NOMO-1 (cell line): ENCODE measurements around the gene OVOL3.
"Not testable (repeated sequence)": the region's sequence is repeated elsewhere in the genome, so short reads cannot be mapped to it uniquely, and the experiment has no call there.

Experiments
- DNase-seq, 2 experiments: peaks; one replicate each; lab custom pipeline; 2025; ENCODE audit not compliant: unreplicated experiment in 2 of 2; lab: John Stamatoyannopoulos, UW

The OVOL3 gene

DNA sequence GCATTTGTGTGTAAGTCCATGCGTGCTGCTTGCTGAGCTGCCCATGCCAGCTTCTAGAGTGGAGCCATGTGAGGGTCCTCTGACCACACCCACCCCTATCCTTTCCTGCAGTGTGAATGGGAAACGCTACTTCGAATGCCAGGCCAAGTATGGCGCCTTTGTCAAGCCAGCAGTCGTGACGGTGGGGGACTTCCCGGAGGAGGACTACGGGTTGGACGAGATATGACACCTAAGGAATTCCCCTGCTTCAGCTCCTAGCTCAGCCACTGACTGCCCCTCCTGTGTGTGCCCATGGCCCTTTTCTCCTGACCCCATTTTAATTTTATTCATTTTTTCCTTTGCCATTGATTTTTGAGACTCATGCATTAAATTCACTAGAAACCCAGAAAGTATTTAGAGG, 14.6 kb downstream of the OVOL3 start:
- DNase-seq: no peak

DNA sequence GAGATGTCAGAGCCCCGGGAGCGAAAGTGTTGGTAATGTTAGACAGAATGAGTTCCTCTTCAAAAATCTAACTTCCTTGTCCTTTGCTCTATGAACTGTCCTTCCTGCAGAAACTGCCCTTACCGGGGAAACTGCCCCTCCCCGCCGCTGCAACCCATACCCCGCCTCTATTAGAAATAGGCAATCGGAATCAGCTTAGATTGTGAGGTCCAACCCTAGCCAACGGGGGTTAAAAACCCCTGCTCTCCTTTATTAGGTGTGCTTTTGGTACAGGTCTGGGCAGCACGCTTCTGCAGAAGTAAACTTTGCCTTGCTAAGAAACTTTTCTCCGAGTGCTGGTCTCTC, 17.4 kb downstream of the OVOL3 start:
- peak; percentile 59 to 72 for DNase-seq

DNA sequence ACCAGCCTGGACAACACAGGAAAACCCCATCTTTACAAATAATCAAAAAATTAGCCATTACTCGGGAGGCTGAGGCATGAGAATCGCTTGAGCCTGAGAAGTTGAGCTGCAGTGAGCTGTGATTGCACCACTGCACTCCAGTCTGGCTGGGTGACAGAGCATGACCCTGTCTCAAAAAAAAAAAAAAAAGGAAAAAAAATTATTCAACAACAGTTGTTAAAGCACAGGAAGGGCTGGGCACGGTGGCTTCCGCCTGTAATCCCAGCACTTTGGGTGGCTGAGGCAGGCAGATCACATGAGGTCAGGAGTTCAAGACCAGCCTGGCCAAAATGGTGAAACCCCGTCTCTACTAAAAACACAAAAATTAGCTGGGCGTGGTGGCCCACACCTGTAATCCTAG, 20.3 kb downstream of the OVOL3 start:
- DNase-seq: not testable (repeated sequence)

DNA sequence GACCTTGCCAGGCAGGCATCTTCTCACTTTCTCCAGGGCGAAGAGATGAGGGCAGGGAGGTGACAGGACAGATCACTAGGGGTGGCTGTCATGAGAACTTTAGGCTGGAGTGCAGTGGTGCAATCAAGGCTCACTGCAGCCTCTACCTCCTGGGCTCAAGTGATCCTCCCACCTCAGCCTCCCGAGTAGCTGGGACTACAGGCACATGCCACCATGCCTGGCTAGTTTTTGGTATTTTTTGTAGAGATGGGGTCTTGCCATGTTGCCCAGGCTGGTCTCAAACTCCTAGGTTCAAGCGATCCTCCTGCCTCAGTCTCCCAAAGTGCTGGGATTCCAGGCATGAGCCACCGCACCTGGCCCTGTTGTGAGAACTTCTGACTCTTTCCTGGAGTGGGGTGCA, 23.9 kb downstream of the OVOL3 start:
- not testable (repeated sequence) for DNase-seq

DNA sequence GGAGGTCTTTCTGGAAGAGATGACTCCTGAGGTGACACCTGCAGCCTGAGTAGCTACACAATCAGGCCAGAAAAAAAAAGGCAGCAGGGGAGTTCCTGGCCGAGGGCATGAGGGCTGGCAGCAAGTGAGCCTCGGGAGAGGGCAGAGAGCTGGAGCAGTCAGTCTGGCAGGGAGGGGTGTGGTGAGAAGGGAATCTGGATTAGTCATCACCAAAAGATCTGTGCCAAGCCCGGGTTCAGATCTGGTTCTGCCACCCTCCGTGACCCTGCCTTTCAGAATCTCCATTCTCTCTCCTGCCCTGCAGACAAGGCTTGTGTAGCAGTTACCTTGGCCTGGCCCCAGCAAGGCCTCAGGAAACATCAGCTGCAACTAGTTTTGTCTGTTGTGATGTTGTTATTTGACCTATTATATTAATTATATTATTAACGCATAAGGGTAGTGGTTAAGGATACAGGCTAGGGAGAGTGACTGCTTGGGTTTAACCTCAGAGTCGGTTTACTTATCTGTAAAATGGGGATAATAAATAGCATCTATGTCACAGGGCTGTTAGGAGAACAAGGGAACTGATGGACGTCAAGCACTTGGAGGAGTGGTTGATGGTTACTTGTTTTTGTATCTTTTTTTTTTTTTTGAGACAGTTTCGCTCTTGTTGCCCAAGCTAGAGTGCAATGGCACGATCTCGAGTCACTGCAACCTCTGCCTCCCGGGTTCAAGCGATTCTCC, 26.2 kb downstream of the OVOL3 start:
- DNase-seq: no peak

DNA sequence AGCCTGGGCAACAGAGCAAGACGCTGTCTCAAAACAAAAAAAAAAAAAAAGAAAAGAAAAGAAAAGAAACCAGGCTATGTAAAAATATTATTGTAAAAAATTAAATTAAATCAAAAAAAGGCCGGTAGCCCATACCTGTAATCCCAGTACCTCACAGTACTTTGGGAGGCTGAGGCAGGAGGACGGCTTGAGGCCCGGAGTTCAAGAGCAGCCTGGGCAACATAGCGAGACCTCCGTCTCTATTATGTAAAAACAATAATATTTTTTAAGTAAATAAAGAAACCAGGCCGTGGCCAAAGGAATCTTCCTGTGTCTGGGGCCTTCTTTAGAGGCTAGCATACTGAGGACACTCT, 28.2 kb downstream of the OVOL3 start:
- DNase-seq: no peak

DNA sequence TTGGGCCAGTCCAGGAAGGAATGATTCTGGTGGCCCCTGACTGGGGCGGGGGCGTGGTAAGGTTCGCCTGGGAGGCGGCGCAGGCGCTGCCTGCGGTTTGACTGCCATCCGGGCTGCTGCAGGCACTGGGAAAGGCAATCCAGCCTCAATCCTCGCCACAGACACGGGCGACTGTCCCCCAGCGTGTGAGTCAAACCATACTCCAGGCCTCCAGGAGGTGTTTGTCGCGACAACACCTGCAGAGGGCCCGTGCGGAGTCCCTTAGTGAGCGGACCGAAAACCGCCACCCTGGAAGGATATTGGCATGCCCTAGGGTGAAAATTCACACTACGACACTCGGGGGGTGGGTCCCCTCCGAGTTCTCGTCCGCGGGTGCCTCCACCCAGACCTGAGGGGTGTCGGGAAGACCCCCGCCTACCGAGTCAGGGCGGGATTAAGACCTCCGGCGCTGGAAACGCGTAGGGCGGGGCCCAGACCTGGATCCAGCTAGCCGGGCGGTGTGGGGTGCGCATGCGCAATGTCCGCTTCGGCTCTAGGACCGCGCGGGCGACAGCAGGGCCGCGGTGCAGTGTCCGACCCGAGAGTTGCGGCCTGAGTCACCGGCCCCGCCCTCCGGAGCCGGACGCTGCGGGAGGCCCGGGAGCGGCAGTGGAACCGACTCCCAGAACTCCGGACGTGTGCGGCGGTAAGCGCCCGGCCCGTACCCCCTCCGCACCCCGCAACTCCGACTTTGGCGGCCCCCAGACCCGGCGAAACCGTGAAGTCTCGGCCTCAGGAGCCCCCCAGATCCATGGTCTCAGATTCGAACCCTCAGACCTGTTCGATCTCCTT, 28.7 kb downstream of the OVOL3 start, which contains the start of gene CAPNS1:
TSS of gene CAPNS1 (plus strand) at position 594 of the 831 bp plus-strand sequence. CDS start 946 bp downstream, outside the sequence.
- DNase-seq: peak; percentile 93 to 94

DNA sequence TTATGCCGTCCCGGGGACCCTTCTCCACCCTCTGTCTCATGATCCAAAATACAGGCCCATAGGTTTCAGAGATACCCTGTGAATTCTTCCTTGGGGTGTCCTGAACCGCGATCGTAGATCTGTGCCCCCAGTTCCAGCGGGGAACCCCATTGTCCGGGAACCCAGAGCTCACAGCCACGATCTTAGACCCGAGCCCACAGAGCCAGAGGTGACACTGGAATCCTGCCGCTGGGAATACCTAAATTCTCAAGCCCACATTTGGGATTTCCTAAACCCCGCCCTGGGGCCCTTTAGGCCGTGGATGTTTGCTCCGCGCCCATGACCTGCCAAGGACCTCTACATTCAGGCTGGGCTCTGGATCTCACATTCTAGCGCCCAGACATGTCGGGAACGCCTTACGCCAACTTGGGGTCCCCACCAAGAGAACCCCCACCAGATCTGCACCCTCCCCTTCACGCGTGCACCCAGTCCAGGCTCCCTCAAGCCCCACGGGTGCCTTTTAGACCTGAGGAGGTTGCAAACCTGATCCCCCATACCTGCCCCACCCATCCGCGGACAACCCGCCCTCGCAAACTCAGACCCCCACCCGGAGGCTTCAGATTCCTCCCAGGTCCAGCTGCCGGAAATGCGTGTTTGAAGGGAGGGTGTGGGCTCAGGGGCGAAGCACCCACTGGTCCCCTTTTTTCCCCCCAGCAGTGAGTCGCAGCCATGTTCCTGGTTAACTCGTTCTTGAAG, 29.5 kb downstream of the OVOL3 start:
- peak; percentile 42 to 54 for DNase-seq

DNA sequence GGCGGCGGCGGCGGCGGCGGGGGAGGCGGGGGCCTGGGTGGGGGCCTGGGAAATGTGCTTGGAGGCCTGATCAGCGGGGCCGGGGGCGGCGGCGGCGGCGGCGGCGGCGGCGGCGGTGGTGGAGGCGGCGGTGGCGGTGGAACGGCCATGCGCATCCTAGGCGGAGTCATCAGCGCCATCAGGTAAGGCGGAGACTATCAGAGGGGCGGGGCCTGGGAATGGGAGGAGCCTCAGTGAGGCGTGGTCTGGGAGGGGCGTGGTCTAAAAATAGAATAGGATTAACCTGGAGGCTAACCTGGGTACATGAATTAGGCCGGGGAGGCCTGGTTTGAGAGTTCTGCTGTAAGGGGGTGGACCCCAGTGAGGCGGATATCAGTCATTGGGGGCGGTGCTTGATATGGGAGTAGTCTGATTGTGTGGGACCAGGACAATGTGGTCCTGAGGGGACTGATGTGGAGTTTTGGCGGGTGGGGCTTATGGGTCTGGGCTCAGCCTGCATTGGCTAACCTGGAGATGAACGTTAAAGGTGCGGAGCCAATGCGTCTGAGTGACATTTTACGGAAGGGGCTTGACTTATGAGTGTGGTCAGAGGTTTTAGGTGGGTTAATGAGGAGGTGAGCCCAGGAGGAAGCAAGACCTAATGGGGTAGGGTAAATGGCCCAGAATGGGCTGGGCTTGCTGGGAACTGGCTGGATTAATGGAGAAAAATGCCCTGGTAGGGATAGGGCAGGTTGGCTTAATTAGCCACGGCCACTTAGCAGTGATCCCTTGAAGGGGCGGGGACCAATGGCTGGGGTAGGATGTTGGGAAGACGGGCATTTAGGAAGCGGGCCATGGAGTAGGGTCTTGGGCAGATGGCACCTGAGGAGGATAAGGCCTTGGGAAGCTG, 30.3 kb downstream of the OVOL3 start:
- DNase-seq: peak; percentile 56 to 58

DNA sequence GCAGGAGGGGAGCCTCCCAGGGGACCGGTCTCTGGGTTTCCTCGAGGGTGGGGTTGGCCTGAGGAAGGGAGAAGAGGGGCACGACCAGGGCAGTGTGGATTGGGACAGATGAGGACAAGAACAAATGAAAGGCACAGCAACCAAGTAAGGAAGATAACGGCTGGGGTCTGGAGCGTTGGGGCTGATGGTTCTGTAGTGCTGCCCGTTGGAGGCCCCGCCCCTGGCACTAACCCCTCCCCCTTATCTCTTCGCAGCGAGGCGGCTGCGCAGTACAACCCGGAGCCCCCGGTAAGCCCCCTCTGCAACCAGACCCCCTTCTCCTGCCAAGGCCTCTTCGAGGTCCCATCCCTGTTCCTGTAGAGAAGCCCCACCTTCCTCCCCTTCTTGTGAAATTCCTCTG, 31.1 kb downstream of the OVOL3 start:
- no peak for DNase-seq

DNA sequence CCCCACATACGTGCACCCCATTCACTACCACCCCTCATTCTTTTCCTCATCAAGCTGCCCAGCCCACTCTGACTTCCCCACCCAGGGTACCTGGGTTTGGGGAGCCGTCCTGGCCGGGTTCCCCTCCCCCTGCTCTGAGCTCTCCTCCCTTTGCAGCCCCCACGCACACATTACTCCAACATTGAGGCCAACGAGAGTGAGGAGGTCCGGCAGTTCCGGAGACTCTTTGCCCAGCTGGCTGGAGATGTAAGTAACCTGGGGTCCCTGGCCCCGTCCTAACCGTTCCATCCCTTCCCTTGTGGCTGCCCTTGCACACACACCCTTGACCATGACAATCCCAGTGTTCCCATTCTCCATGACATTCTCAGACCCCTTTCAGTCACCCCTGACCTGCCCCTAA, 31.6 kb downstream of the OVOL3 start:
- DNase-seq: no peak

DNA sequence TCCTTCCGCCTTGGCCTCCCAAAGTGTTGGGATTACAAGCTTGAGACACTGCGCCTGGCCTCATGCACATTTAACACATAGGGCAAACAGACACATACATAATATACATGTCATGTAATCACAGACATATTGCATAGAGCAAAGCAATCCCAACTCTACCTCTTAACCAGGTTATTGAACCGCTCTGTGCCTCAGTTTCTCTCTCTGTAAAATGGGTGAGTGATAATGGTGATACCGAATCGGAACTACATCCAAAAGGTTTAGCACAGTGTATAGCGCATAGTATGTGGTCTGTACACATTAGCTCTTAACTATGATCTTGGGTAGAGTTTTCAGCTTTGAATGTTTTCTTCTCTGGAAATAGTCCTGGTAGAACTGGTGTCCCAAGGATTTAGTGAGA, 33.7 kb downstream of the OVOL3 start:
- no peak for DNase-seq

DNA sequence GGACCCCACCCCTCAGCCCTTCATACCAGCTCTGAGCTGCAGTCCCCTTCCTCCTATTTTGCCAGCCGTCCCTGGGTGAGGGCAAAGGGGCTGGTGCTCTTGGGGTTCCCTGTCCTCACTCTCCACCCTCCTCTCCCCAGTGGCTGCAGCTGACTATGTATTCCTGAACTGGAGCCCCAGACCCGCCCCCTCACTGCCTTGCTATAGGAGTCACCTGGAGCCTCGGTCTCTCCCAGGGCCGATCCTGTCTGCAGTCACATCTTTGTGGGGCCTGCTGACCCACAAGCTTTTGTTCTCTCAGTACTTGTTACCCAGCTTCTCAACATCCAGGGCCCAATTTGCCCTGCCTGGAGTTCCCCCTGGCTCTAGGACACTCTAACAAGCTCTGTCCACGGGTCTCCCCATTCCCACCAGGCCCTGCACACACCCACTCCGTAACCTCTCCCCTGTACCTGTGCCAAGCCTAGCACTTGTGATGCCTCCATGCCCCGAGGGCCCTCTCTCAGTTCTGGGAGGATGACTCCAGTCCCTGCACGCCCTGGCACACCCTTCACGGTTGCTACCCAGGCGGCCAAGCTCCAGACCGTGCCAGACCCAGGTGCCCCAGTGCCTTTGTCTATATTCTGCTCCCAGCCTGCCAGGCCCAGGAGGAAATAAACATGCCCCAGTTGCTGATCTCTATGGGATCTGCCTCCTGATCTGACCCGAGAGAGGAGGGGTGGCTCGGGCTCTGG, 38.9 kb downstream of the OVOL3 start:
- no peak for DNase-seq

DNA sequence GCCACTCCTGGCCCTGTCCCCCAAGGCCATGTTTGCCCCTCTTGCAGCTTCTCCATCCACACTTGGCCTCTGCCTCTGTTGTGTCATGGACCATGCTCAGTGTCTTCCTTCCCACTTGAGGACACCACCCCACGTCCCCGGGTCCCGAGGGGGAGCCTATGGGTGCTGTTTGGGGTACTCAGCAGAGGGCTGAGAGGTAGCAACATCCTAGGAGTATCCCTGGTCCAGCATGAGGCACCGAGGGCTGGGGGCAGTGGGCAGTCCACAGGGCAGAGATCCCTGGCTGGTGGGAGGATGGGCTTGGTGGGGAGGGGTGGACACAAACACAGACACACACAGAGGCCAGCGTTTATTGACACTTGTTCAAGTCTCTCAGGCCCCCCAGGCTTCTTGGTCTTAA, 39.6 kb downstream of the OVOL3 start:
- DNase-seq: no peak

DNA sequence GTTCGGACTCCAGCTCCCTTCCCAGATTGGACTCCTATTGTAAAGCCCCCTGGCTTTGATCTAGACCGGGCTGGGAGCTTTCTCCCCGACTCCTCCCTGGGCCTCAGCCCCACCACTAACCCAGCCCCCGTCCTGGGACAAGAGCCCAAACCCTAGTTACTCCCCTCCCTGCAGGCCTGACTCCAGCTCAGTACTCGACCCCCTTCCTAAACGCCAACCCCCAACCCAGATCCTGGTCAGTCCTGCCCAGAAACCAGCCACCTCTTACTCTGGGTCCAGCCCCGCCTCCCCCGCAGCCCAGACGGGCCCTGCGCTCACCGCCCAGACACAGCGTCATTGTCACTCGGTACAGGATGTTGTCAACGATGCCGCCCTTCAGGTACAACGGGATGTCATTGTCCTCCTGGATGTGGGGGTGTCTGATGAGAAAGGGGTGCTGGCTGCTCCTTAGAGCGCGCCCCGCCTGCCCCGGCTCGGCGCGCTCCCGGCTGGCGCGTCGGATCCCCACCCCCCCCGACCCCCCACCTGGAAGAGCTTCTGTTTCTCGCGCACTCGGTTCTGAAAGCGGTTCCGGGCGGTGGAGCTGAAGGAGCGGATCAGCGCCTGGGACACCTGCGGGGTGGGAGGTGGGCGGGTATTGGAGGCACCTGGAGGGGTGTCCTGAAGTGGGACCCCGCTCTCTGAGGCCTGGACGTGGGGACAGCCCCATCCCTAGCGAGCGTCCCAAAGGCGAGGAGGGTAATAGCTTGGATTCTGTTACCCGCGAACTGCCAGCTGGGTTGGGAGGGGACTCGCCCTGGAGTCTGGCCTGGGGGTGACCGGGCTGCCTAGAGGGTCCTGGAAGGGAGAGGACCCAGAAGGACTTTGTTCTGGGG, 40.4 kb downstream of the OVOL3 start:
- DNase-seq: no peak

DNA sequence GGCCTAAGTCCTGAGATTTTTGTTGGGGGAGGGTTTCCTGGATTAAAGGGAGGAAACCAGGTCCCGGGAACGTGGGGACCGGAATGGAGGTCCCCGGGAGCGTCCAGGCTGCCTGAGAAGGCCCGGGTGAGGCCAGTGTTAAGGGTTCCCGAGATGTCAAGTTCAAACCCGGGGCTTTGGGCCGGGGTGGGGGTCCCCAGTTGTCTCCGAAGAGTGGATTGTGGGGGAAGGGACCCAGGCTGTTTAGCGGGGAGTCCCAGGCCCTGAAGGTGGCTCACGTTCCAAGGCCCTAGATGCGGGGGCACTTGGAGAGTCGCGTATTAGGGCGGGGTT, 41.0 kb downstream of the OVOL3 start:
- no peak for DNase-seq

DNA sequence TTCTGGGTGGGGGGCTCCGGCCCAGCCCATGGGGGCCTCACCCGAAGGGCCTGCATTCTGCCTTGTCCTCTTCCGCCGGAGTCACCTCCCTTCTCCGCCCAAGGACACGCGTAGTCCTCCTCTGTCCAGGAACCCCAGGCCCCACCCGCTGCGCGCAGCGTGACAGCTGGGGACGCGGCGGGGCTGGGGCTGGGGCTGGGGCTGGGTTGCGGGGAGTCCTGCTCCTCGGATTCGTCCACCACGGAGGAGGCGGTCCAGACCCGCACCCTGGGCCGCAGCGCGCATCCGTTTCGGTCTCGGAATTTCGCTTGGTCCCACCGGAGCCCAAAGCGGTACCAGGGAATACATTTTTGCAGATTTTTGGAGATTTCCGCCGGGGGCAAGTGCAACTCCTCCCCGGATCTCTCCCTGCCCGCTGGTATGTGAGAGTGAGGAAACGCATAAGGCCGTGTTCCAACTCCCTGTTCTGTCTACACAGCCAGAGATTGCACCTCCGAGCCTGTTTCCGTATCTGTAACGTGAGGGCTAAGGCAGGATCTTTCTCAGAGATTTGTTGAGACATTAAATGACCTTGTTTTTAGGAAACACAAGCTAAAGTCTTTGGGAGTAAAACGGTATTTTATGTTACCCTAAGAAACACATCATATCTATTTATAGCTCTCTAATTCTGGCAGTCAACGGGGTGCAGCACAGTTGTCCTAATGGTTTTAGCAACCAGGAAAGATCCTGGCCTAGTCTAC, 41.6 kb downstream of the OVOL3 start, which contains the start of gene COX7A1:
TSS of gene COX7A1 (minus strand) at position 96 of the 740 bp plus-strand sequence. CDS start at position 56, 40 bp downstream.
- DNase-seq: no peak

DNA sequence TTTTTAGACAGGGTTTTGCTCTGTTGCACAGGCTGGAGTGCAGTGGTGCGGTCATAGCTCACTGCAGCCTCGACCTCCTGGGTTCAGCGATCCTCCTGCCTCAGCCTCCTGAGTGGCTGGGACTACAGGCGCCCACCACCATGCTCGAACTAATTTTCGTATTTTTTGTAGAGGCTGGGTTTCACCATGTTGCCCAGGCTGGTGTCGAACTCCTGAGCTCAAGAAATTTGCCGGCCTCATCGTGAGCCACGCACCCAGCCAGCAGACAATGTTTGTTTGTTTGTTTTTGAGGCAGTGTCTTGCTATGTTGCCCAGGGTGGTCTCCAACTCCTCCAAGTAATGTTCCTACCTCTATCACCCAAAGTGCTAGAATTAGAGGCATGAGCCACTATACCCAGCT, 42.2 kb downstream of the OVOL3 start:
- DNase-seq: no peak
